SK-N-SH treated with all-trans-retinoic acid at 6 μM for 48 hours (cell line): ENCODE data around the gene JARID2.

Experiments used
- ATAC-seq: fragments of 200-7000 bp; cut with Tn5 transposase; 3 replicates; pipeline ENCODE4 v1.9.1; 2020; ENCODE audit warnings: mild to moderate bottlenecking, moderate library complexity
- ARNTL ChIP-seq: fragments of 450-650 bp; formaldehyde crosslinking; IDR thresholded peaks from 2 replicates; pipeline ENCODE4 v1.5.0; 2020; ENCODE audit warnings: low read depth, mild to moderate bottlenecking, moderate library complexity, borderline replicate concordance
- BACH2 ChIP-seq: fragments of 250-450 bp; sonication (Bioruptor Pico); IDR thresholded peaks from 2 replicates; pipeline ENCODE4 v1.9.0; 2021; ENCODE audit warnings: mild to moderate bottlenecking, borderline replicate concordance
- CSDC2 ChIP-seq: fragments of 250-450 bp; sonication (Bioruptor Pico); IDR thresholded peaks from 2 replicates; pipeline ENCODE4 v1.5.0; 2020; ENCODE audit warnings: mild to moderate bottlenecking, moderate library complexity
- ESRRG ChIP-seq: fragments of 250-450 bp; sonication (Bioruptor Pico); IDR thresholded peaks from 2 replicates; pipeline ENCODE4 v1.6.1; 2021; ENCODE audit warnings: mild to moderate bottlenecking
- GLIS3 ChIP-seq: fragments of 250-450 bp; sonication (Bioruptor Pico); IDR thresholded peaks from 2 replicates; pipeline ENCODE4 v1.5.0; 2020; ENCODE audit warnings: mild to moderate bottlenecking, moderate library complexity
- ISL1 ChIP-seq: fragments of 250-450 bp; sonication (Bioruptor Pico); IDR thresholded peaks from 2 replicates; pipeline ENCODE4 v2.1.2; 2022; ENCODE audit warnings: mild to moderate bottlenecking, moderate library complexity
- OSR1 ChIP-seq: fragments of 250-450 bp; sonication (Bioruptor Pico); IDR thresholded peaks from 2 replicates; pipeline ENCODE4 v1.8.0; 2022; ENCODE audit warnings: moderate library complexity, mild to moderate bottlenecking, inconsistent platforms
- PPARA ChIP-seq: fragments of 250-450 bp; sonication (Bioruptor Pico); IDR thresholded peaks from 2 replicates; pipeline ENCODE4 v1.5.0; 2020; ENCODE audit warnings: mild to moderate bottlenecking, borderline replicate concordance
- RARB ChIP-seq: fragments of 250-450 bp; sonication (Bioruptor Pico); IDR thresholded peaks from 2 replicates; pipeline ENCODE4 v1.8.0; 2021; ENCODE audit warnings: mild to moderate bottlenecking, moderate library complexity
- SNAI2 ChIP-seq: fragments of 250-450 bp; sonication (Bioruptor Pico); IDR thresholded peaks from 2 replicates; pipeline ENCODE4 v1.5.0; 2020; ENCODE audit warnings: mild to moderate bottlenecking, moderate library complexity
- ZC3H10 ChIP-seq: fragments of 250-450 bp; sonication (Bioruptor Pico); IDR thresholded peaks from 2 replicates; pipeline ENCODE4 v1.5.1; 2021; ENCODE audit warnings: mild to moderate bottlenecking, moderate library complexity
- ZFP3 ChIP-seq: fragments of 250-450 bp; sonication (Bioruptor Pico); IDR thresholded peaks from 2 replicates; pipeline ENCODE4 v1.5.0; 2020; ENCODE audit warnings: mild to moderate bottlenecking, moderate library complexity
- ZFP30 ChIP-seq: fragments of 450-650 bp; formaldehyde crosslinking; IDR thresholded peaks from 2 replicates; pipeline ENCODE4 v1.5.0; 2022; ENCODE audit warnings: mild to moderate bottlenecking, moderate library complexity
- ZNF565 ChIP-seq: fragments of 450-650 bp; formaldehyde crosslinking; conservative IDR thresholded peaks from 2 replicates; pipeline ENCODE4 v1.5.0; 2020; ENCODE audit warnings: low read depth, mild to moderate bottlenecking, moderate library complexity
- ZNF70 ChIP-seq: fragments of 450-650 bp; formaldehyde crosslinking; IDR thresholded peaks from 2 replicates; pipeline ENCODE4 v1.5.0; 2020; ENCODE audit warnings: mild to moderate bottlenecking, moderate library complexity
- ZNF8 ChIP-seq: fragments of 450-650 bp; formaldehyde crosslinking; IDR thresholded peaks from 2 replicates; pipeline ENCODE4 v1.5.0; 2020; ENCODE audit warnings: mild to moderate bottlenecking, moderate library complexity
- TF ChIP-seq, protein P1 (sequence below): fragments of 250-450 bp; sonication (Bioruptor Pico); IDR thresholded peaks from 2 replicates; pipeline ENCODE4 v1.8.0; 2020; ENCODE audit warnings: mild to moderate bottlenecking, moderate library complexity, borderline replicate concordance
- TF ChIP-seq, protein P2 (sequence below): fragments of 250-450 bp; sonication (Bioruptor Pico); IDR thresholded peaks from 2 replicates; pipeline ENCODE4 v1.5.1; 2020; ENCODE audit warnings: low read depth, mild to moderate bottlenecking, moderate library complexity
- TF ChIP-seq, protein P3 (sequence below): fragments of 250-450 bp; sonication (Bioruptor Pico); IDR thresholded peaks from 2 replicates; pipeline ENCODE4 v1.5.0; 2020; ENCODE audit warnings: mild to moderate bottlenecking, moderate library complexity
- TF ChIP-seq, protein P4 (sequence below): fragments of 250-450 bp; sonication (Bioruptor Pico); IDR thresholded peaks from 2 replicates; pipeline ENCODE4 v1.8.0; 2021; ENCODE audit warnings: low read depth, mild to moderate bottlenecking, moderate library complexity, borderline replicate concordance

JARID2 gene

DNA sequence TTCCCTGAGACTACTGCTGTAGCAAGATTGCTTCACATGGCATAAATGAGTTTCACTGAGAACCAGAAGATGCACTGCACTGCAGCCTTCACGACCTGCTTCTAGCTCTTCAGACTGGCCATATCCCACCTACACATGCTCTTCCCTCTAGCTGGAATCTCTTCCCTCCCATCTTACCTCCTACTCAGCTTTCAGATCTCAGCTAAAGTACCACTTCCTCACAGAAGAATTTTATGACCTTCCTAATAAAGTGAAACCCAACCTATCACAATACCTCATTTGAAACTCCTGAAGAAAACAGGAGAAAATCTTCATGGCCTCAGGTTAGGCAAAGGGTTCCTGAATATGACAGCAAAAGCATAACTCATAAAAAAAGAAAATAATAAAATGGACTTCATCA is 317.1 kb downstream of the JARID2 start:
- no peak for ATAC-seq
- no peak for TF ChIP-seq ZFP3
- TF ChIP-seq ESRRG (CRISPR knock-in tag): no peak
- no peak for TF ChIP-seq ZNF8
- TF ChIP-seq ARNTL: no peak
- TF ChIP-seq ZNF70: no peak
- TF ChIP-seq ISL1 (CRISPR knock-in tag): no peak
- TF ChIP-seq OSR1 (CRISPR knock-in tag): no peak
- no peak for TF ChIP-seq BACH2 (CRISPR knock-in tag)
- TF ChIP-seq, protein P1, sequence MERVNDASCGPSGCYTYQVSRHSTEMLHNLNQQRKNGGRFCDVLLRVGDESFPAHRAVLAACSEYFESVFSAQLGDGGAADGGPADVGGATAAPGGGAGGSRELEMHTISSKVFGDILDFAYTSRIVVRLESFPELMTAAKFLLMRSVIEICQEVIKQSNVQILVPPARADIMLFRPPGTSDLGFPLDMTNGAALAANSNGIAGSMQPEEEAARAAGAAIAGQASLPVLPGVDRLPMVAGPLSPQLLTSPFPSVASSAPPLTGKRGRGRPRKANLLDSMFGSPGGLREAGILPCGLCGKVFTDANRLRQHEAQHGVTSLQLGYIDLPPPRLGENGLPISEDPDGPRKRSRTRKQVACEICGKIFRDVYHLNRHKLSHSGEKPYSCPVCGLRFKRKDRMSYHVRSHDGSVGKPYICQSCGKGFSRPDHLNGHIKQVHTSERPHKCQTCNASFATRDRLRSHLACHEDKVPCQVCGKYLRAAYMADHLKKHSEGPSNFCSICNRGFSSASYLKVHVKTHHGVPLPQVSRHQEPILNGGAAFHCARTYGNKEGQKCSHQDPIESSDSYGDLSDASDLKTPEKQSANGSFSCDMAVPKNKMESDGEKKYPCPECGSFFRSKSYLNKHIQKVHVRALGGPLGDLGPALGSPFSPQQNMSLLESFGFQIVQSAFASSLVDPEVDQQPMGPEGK (CRISPR knock-in tag): no peak
- no peak for TF ChIP-seq ZC3H10
- no peak for TF ChIP-seq PPARA (CRISPR knock-in tag)
- TF ChIP-seq SNAI2: no peak
- TF ChIP-seq, protein P2, sequence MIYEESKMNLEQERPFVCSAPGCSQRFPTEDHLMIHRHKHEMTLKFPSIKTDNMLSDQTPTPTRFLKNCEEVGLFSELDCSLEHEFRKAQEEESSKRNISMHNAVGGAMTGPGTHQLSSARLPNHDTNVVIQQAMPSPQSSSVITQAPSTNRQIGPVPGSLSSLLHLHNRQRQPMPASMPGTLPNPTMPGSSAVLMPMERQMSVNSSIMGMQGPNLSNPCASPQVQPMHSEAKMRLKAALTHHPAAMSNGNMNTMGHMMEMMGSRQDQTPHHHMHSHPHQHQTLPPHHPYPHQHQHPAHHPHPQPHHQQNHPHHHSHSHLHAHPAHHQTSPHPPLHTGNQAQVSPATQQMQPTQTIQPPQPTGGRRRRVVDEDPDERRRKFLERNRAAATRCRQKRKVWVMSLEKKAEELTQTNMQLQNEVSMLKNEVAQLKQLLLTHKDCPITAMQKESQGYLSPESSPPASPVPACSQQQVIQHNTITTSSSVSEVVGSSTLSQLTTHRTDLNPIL (CRISPR knock-in tag): no peak
- no peak for TF ChIP-seq ZFP30
- TF ChIP-seq, protein P3, sequence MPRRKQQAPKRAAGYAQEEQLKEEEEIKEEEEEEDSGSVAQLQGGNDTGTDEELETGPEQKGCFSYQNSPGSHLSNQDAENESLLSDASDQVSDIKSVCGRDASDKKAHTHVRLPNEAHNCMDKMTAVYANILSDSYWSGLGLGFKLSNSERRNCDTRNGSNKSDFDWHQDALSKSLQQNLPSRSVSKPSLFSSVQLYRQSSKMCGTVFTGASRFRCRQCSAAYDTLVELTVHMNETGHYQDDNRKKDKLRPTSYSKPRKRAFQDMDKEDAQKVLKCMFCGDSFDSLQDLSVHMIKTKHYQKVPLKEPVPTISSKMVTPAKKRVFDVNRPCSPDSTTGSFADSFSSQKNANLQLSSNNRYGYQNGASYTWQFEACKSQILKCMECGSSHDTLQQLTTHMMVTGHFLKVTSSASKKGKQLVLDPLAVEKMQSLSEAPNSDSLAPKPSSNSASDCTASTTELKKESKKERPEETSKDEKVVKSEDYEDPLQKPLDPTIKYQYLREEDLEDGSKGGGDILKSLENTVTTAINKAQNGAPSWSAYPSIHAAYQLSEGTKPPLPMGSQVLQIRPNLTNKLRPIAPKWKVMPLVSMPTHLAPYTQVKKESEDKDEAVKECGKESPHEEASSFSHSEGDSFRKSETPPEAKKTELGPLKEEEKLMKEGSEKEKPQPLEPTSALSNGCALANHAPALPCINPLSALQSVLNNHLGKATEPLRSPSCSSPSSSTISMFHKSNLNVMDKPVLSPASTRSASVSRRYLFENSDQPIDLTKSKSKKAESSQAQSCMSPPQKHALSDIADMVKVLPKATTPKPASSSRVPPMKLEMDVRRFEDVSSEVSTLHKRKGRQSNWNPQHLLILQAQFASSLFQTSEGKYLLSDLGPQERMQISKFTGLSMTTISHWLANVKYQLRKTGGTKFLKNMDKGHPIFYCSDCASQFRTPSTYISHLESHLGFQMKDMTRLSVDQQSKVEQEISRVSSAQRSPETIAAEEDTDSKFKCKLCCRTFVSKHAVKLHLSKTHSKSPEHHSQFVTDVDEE (CRISPR knock-in tag): no peak
- TF ChIP-seq ZNF565 (CRISPR knock-in tag): no peak
- TF ChIP-seq, protein P4, sequence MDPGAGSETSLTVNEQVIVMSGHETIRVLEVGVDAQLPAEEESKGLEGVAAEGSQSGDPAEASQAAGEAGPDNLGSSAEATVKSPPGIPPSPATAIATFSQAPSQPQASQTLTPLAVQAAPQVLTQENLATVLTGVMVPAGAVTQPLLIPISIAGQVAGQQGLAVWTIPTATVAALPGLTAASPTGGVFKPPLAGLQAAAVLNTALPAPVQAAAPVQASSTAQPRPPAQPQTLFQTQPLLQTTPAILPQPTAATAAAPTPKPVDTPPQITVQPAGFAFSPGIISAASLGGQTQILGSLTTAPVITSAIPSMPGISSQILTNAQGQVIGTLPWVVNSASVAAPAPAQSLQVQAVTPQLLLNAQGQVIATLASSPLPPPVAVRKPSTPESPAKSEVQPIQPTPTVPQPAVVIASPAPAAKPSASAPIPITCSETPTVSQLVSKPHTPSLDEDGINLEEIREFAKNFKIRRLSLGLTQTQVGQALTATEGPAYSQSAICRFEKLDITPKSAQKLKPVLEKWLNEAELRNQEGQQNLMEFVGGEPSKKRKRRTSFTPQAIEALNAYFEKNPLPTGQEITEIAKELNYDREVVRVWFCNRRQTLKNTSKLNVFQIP (CRISPR knock-in tag): no peak
- TF ChIP-seq CSDC2: no peak
- TF ChIP-seq GLIS3: no peak
- TF ChIP-seq RARB: no peak
- TF ChIP-seq, all 23 proteins: peak for 0

DNA sequence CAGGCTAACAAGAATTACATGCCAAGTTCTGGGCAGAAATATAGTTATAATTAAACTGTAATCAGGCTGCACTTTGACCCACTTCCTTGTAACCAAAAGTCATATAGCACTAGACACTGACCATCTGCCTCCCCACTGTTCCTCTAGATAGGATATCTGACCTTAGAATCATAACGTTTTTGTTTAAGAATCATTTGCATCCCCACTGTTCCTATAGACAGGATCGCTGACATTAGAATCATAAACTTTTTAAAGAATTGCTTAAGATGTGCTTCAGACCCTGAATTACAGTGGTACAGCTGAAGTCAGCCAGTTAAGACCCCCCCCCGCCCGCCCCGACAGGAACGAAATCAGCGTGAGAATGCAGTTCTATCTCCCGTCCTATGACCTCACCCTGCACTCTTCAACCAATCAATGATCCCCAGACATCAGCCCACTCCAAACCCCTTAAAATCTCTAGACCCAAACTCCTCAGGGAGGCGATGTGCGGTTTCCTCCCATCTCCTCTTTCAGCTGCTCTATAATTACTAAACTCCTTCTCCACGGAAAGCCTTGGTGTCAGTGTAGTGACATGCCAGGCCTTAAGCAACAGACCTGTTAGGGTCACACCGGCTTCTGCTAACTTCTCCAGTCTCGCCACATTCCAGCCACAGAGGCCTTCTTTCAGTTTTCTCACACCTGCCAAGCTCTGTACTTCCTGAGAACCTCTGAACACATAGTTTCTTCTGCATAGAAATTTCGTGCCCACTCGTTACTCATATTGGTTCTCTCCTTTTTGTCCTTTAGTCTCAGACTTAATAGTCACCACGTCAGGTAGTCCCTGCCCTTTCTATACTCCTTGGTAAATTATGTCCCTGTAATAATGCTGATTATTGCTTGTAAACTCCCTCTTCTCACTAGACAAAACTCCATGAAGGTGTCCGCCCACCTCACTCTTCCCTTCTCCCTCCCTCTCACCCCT is 323.4 kb downstream of the JARID2 start:
- TF ChIP-seq PPARA (CRISPR knock-in tag) (no peak), ZNF70 (no peak), CSDC2 (no peak), ESRRG (CRISPR knock-in tag) (no peak), ZNF565 (CRISPR knock-in tag) (no peak), BACH2 (CRISPR knock-in tag) (no peak), RARB (no peak), GLIS3 (no peak), ZFP3 (no peak), ZNF8 (no peak), ISL1 (CRISPR knock-in tag) (no peak)
- TF ChIP-seq, protein P4 (CRISPR knock-in tag): no peak
- TF ChIP-seq, protein P1 (CRISPR knock-in tag): no peak
- TF ChIP-seq, protein P2 (CRISPR knock-in tag): no peak
- no peak for ATAC-seq
